Activated CD8-positive, alpha-beta T cell treated with anti-CD3 and anti-CD28 coated beads for 36 hours (primary cell): Measurements from ENCODE around the gene DNA2. TPM values are rescaled to one million over a fixed set of nuclear protein-coding genes. Genes with fewer than 3 reads are reported as not detected.

ENCODE experiments used
- ATAC-seq: fragments of 200-7000 bp; cut with Tn5 transposase; one replicate; pipeline ENCODE4 v1.10.0; 2021; ENCODE audit warnings: mild to moderate bottlenecking, moderate library complexity
- CTCF ChIA-PET: fragments of 350-600 bp; sonication (Branson Sonifier 250); formaldehyde crosslinking; loops from one replicate; lab custom pipeline; 2021; ENCODE audit warnings: antibody characterized with exemption; lab: Charles Lee
- POLR2A ChIA-PET: fragments of 350-600 bp; sonication (Branson Sonifier 250); formaldehyde crosslinking; loops from one replicate; lab custom pipeline; 2021; ENCODE audit warnings: antibody characterized with exemption; lab: Charles Lee
- DNase-seq: peaks from one replicate; pipeline ENCODE4 v3.0.0-alpha.2; 2020
- H3K27ac Mint-ChIP-seq: one replicate; pipeline ENCODE4 v1.8.0; 2021; ENCODE audit warnings: mild to moderate bottlenecking, mixed read lengths
- H3K27me3 Mint-ChIP-seq: one replicate; pipeline ENCODE4 v1.8.0; 2021; ENCODE audit warnings: mixed read lengths
- H3K36me3 Mint-ChIP-seq: one replicate; pipeline ENCODE4 v1.8.0; 2021; ENCODE audit warnings: low read depth, mixed read lengths
- H3K4me1 Mint-ChIP-seq: one replicate; pipeline ENCODE4 v1.8.0; 2021; ENCODE audit warnings: low read depth, mixed read lengths
- H3K4me3 Mint-ChIP-seq: one replicate; pipeline ENCODE4 v1.8.0; 2021; ENCODE audit warnings: mild to moderate bottlenecking, moderate library complexity, mixed read lengths
- H3K9me3 Mint-ChIP-seq: one replicate; pipeline ENCODE4 v1.8.0; 2021; ENCODE audit warnings: mixed read lengths
- CTCF ChIP-seq: fragments of 200-600 bp; IDR thresholded peaks from one replicate; pipeline ENCODE4 v1.8.0; 2022; ENCODE audit warnings: antibody characterized with exemption, mild to moderate bottlenecking
- intact Hi-C: fragments of 100-400 bp; cut with micrococcal nuclease; formaldehyde crosslinking; loops from one replicate; pipeline ENCODE4 v1.10.0; 2022
- total RNA-seq, 2 experiments: library from RNA; stranded (reverse); gene quantifications; one replicate each; pipeline ENCODE4 v1.2.3, GENCODE V29; 2021

The DNA2 gene
- total RNA-seq, 2 experiments from 2014 or later: 40.6 to 43.5 TPM

GRCh38 chr10:68446179-68446578 is 25.6 kb downstream of the DNA2 start:
- CTCF ChIA-PET: interaction anchor here (1.0 kb wide), 1 partner anchor 39 kb away, joined by 5 read pairs; the partner anchor contains the start of gene RUFY2
- ATAC-seq: no peak
- TF ChIP-seq CTCF: no peak
- Mint-ChIP-seq H3K27ac (no peak overlapping the region), H3K9me3 (no peaks in the 10 kb centered on the region), H3K4me1 (no peaks in the 10 kb centered on the region), H3K4me3 (no peak overlapping the region), H3K36me3 (peaks cover 28% of the 10 kb centered on the region), H3K27me3 (no peaks in the 10 kb centered on the region)
- POLR2A ChIA-PET: interaction anchor here (0.7 kb wide), 1 partner anchor 209 kb away, joined by 3 read pairs; no protein-coding TSS in a partner anchor
- no peak for DNase-seq
- intact Hi-C loops: no loop called here

GRCh38 chr10:68442971-68443370 is 28.8 kb downstream of the DNA2 start:
- H3K36me3 Mint-ChIP-seq: peaks cover 33% of the 10 kb centered on the region
- POLR2A ChIA-PET: no interaction called here
- no peak for TF ChIP-seq CTCF

GRCh38 chr10:68440898-68441297 is 30.9 kb downstream of the DNA2 start:
- Mint-ChIP-seq H3K4me1 (no peaks in the 10 kb centered on the region), H3K36me3 (peaks cover 37% of the 10 kb centered on the region), H3K9me3 (no peaks in the 10 kb centered on the region), H3K27ac (no peak overlapping the region), H3K4me3 (no peak overlapping the region), H3K27me3 (no peaks in the 10 kb centered on the region)
- ChIA-PET POLR2A (interaction anchor here (0.7 kb wide), 1 partner anchor 103 kb away, joined by 3 read pairs; no protein-coding TSS in a partner anchor), CTCF (interaction anchor here (1.0 kb wide), 1 partner anchor 10 kb away, joined by 3 read pairs; no protein-coding TSS in a partner anchor)
- intact Hi-C loops: no loop called here
- DNase-seq: no peak
- TF ChIP-seq CTCF: no peak
- ATAC-seq: no peak

More at GRCh38 chr10:68442971-68443370, 28.8 kb downstream of the DNA2 start:
- no peak for DNase-seq
- Mint-ChIP-seq H3K4me1 (no peaks in the 10 kb centered on the region), H3K9me3 (no peaks in the 10 kb centered on the region), H3K27me3 (no peaks in the 10 kb centered on the region), H3K4me3 (no peak overlapping the region), H3K27ac (no peak overlapping the region)
- no peak for ATAC-seq
- intact Hi-C loops: no loop called here
- CTCF ChIA-PET: no interaction called here

- intact Hi-C loops: no loop called here
- Mint-ChIP-seq H3K4me1 (no peaks in the 10 kb centered on the region), H3K4me3 (no peak overlapping the region), H3K27me3 (no peaks in the 10 kb centered on the region), H3K36me3 (peaks cover 34% of the 10 kb centered on the region), H3K9me3 (no peaks in the 10 kb centered on the region), H3K27ac (no peak overlapping the region)
- no peak for TF ChIP-seq CTCF
- ChIA-PET POLR2A (interaction anchor here (1.0 kb wide), 1 partner anchor 29 kb away, joined by 3 read pairs; the partner anchor contains the start of gene RUFY2), CTCF (no interaction called here)
- no peak for DNase-seq
- no peak for ATAC-seq
Observed at GRCh38 chr10:68435803-68436202, 36.0 kb downstream of the DNA2 start.

GRCh38 chr10:68434657-68435056 is 37.1 kb downstream of the DNA2 start:
- CTCF ChIA-PET: no interaction called here
- intact Hi-C loops: no loop called here
- POLR2A ChIA-PET: no interaction called here
- no peak overlapping the region for H3K27ac Mint-ChIP-seq
- no peaks in the 10 kb centered on the region for H3K27me3 Mint-ChIP-seq
- no peaks in the 10 kb centered on the region for H3K4me1 Mint-ChIP-seq
- H3K9me3 Mint-ChIP-seq: no peaks in the 10 kb centered on the region
- peaks cover 37% of the 10 kb centered on the region for H3K36me3 Mint-ChIP-seq
- TF ChIP-seq CTCF: no peak
- ATAC-seq (no peak), DNase-seq (no peak)
- H3K4me3 Mint-ChIP-seq: no peak overlapping the region
